ENCODE measurements around the gene IGSF21.

DNA sequence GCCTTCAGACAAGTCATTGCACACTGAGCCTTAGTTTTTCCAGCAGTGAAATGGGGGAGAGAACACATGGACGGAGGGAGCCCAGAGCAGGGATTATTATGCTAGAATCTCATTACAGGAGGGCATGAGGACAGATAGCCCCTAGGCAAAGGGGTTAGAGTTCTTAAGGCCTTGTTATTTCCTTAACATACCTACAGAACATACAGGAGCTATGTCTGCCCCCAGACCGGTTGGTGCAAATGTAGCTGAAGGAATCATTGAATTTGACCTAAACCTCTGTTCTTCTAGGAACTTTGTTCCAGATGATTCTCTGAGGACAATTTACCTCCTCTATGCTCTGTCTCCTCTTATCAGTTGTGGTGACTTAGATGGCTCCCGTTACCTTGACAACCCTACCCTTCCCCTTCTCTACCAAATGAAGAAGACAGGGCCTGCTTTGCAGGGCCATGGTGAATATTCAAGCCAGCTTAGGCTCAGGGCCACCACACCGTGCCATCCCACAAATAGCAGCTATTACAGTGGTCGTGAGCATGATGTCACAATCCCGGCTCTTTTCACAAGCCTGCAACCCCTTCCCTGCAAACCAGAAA is 156.9 kb downstream of the IGSF21 start:
- TF ChIP-seq SMC3 (IDR thresholded peaks at IDR 0.05) (no peak), NFE2L2 (conservative IDR thresholded peaks at IDR 0.05; ENCODE audit: low read length) (no peak), PHF8 (IDR thresholded peaks at IDR 0.05; ENCODE audit: borderline replicate concordance, low read depth) (no peak), EHMT2 (IDR thresholded peaks at IDR 0.05; ENCODE audit: low read depth) (no peak), POLR2AphosphoS2 (conservative IDR thresholded peaks at IDR 0.05; ENCODE audit: low read length) (no peak), POLR2A (IDR thresholded peaks at IDR 0.05; ENCODE audit: low read length) (no peak), EP300 (IDR thresholded peaks at IDR 0.05) (no peak), HOXB13 (CRISPR knock-in tag; IDR thresholded peaks at IDR 0.05; ENCODE audit: low read depth) (no peak)
- TF ChIP-seq, protein P1, sequence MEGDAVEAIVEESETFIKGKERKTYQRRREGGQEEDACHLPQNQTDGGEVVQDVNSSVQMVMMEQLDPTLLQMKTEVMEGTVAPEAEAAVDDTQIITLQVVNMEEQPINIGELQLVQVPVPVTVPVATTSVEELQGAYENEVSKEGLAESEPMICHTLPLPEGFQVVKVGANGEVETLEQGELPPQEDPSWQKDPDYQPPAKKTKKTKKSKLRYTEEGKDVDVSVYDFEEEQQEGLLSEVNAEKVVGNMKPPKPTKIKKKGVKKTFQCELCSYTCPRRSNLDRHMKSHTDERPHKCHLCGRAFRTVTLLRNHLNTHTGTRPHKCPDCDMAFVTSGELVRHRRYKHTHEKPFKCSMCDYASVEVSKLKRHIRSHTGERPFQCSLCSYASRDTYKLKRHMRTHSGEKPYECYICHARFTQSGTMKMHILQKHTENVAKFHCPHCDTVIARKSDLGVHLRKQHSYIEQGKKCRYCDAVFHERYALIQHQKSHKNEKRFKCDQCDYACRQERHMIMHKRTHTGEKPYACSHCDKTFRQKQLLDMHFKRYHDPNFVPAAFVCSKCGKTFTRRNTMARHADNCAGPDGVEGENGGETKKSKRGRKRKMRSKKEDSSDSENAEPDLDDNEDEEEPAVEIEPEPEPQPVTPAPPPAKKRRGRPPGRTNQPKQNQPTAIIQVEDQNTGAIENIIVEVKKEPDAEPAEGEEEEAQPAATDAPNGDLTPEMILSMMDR (IDR thresholded peaks at IDR 0.05): no peak
- TF ChIP-seq, protein P2, sequence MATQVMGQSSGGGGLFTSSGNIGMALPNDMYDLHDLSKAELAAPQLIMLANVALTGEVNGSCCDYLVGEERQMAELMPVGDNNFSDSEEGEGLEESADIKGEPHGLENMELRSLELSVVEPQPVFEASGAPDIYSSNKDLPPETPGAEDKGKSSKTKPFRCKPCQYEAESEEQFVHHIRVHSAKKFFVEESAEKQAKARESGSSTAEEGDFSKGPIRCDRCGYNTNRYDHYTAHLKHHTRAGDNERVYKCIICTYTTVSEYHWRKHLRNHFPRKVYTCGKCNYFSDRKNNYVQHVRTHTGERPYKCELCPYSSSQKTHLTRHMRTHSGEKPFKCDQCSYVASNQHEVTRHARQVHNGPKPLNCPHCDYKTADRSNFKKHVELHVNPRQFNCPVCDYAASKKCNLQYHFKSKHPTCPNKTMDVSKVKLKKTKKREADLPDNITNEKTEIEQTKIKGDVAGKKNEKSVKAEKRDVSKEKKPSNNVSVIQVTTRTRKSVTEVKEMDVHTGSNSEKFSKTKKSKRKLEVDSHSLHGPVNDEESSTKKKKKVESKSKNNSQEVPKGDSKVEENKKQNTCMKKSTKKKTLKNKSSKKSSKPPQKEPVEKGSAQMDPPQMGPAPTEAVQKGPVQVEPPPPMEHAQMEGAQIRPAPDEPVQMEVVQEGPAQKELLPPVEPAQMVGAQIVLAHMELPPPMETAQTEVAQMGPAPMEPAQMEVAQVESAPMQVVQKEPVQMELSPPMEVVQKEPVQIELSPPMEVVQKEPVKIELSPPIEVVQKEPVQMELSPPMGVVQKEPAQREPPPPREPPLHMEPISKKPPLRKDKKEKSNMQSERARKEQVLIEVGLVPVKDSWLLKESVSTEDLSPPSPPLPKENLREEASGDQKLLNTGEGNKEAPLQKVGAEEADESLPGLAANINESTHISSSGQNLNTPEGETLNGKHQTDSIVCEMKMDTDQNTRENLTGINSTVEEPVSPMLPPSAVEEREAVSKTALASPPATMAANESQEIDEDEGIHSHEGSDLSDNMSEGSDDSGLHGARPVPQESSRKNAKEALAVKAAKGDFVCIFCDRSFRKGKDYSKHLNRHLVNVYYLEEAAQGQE (IDR thresholded peaks at IDR 0.05): no peak
- TF ChIP-seq, protein P3, sequence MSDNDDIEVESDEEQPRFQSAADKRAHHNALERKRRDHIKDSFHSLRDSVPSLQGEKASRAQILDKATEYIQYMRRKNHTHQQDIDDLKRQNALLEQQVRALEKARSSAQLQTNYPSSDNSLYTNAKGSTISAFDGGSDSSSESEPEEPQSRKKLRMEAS (IDR thresholded peaks at IDR 0.05): no peak
- TF ChIP-seq, protein P4, sequence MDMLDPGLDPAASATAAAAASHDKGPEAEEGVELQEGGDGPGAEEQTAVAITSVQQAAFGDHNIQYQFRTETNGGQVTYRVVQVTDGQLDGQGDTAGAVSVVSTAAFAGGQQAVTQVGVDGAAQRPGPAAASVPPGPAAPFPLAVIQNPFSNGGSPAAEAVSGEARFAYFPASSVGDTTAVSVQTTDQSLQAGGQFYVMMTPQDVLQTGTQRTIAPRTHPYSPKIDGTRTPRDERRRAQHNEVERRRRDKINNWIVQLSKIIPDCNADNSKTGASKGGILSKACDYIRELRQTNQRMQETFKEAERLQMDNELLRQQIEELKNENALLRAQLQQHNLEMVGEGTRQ (IDR thresholded peaks at IDR 0.05): no peak
- TF ChIP-seq, protein P5, sequence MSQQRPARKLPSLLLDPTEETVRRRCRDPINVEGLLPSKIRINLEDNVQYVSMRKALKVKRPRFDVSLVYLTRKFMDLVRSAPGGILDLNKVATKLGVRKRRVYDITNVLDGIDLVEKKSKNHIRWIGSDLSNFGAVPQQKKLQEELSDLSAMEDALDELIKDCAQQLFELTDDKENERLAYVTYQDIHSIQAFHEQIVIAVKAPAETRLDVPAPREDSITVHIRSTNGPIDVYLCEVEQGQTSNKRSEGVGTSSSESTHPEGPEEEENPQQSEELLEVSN (IDR thresholded peaks at IDR 0.05; ENCODE audit: borderline replicate concordance, low read depth): no peak
- TF ChIP-seq, protein P6, sequence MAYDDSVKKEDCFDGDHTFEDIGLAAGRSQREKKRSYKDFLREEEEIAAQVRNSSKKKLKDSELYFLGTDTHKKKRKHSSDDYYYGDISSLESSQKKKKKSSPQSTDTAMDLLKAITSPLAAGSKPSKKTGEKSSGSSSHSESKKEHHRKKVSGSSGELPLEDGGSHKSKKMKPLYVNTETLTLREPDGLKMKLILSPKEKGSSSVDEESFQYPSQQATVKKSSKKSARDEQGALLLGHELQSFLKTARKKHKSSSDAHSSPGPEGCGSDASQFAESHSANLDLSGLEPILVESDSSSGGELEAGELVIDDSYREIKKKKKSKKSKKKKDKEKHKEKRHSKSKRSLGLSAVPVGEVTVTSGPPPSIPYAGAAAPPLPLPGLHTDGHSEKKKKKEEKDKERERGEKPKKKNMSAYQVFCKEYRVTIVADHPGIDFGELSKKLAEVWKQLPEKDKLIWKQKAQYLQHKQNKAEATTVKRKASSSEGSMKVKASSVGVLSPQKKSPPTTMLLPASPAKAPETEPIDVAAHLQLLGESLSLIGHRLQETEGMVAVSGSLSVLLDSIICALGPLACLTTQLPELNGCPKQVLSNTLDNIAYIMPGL (CRISPR knock-in tag; IDR thresholded peaks at IDR 0.05; ENCODE audit: borderline replicate concordance): no peak
